HG03196 (cell line): ENCODE results near the gene C21orf91.
"Not testable (repeated sequence)": the region's sequence is repeated elsewhere in the genome, so short reads cannot be mapped to it uniquely, and the experiment has no call there.

Experiments
- ATAC-seq: cut with Tn5 transposase; IDR thresholded peaks from one replicate; pipeline ENCODE4 v1.9.1; 2021; ENCODE audit not compliant: unreplicated experiment

Gene C21orf91

GRCh38 chr21:17779496-17779895, 39.7 kb downstream of the C21orf91 start:
- ATAC-seq = no peak

GRCh38 chr21:17777072-17777765, 41.9 kb downstream of the C21orf91 start:
- ATAC-seq = no peak

- peak; percentile 63 for ATAC-seq
These were observed 43.6 kb downstream of the C21orf91 start for GRCh38 chr21:17775431-17776126.

GRCh38 chr21:17775021-17775420, 44.1 kb downstream of the C21orf91 start:
- ATAC-seq = not testable (repeated sequence)

- ATAC-seq = no peak
These were observed 49.7 kb downstream of the C21orf91 start for GRCh38 chr21:17769447-17769845.

GRCh38 chr21:17768840-17769446, 50.2 kb downstream of the C21orf91 start:
- no peak for ATAC-seq

GRCh38 chr21:17765207-17765606, 53.9 kb downstream of the C21orf91 start:
- no peak for ATAC-seq

GRCh38 chr21:17763288-17764037, 55.7 kb downstream of the C21orf91 start:
- ATAC-seq = no peak

GRCh38 chr21:17759511-17760178, 59.5 kb downstream of the C21orf91 start:
- no peak for ATAC-seq

- ATAC-seq = no peak
These were observed 60.5 kb downstream of the C21orf91 start for GRCh38 chr21:17758683-17759082.

- no peak for ATAC-seq
These were observed 61.5 kb downstream of the C21orf91 start for GRCh38 chr21:17757671-17758070.

GRCh38 chr21:17753736-17754135, 65.4 kb downstream of the C21orf91 start:
- ATAC-seq = no peak

GRCh38 chr21:17752171-17752570, 67.0 kb downstream of the C21orf91 start:
- no peak for ATAC-seq

GRCh38 chr21:17746920-17747319, 72.2 kb downstream of the C21orf91 start:
- no peak for ATAC-seq

- no peak for ATAC-seq
These were observed 74.1 kb downstream of the C21orf91 start for GRCh38 chr21:17745086-17745485.

- ATAC-seq = no peak
These were observed 76.1 kb downstream of the C21orf91 start for GRCh38 chr21:17742940-17743592.

GRCh38 chr21:17742181-17742580, 77.0 kb downstream of the C21orf91 start:
- ATAC-seq = no peak
